ENCODE measurements around the gene TEAD4.

The TEAD4 gene

DNA sequence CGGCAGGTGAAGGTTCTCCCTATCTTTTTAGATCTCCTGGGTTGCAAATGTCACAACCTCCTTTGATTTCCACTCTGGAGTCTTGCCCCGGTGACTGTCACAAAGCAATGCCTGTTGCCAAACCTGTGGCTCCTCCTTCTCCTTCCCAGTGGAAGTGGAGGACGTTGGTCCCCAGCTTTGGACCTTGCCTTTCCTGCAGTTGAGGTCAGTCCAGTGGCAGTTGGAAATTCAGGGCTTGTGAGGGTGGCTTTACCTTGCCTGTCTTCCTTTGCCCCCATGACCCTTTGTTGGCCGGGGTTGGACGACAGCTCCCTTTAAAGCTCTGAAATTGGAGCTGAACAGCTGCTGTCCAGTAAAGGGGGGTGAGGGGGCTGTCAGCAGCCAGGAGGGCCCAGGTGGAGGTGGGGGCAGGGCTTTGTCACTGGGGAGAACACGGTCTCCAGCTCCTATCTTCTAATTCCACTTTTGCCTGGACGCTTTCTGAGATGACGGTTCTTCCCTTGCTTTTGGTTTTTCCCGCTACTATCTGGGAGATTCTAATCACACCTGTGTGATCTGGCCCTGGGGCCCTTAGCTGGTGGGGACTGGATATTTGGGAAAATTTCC lies 4.1 kb downstream of the TEAD4 start:
- CTCF ChIA-PET, result interaction anchor here (0.8 to 2.2 kb wide), 2 partner anchors 19 to 178 kb away, joined by 3 to 8 read pairs; no protein-coding TSS in a partner anchor
- no peak for DNase-seq (ENCODE audit: extremely low spot score)

DNA sequence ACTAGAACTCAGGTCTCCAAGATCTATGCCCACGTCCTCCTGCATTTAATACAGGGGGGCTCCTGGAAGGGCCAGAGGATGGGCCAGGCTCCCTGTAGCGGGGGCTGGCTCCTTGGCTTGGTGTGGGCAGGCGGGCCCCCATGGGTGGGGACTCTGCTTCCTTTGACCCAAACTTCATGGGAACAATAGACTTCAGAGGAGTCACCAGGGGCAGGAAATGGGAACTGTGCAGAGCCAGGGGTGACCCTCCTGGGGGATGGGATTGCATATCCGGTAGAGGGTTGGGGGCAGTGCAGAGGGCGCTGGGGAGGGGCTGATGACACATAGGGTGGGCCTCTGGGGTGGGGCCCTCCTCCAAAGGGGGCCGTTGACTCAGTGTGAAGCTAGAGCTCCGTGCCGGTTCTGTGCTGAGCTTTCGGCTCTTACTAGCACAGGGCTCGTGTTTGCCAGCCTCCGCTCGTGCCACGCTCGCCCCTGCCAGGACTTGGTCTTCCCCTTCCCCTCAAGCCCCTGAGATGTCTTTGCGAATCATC lies 4.6 kb downstream of the TEAD4 start:
- DNase-seq (ENCODE audit: extremely low spot score), result no peak
- POLR2A ChIA-PET, result no interaction called here
- CTCF ChIA-PET, result interaction anchor here (0.8 kb wide), 1 partner anchor 179 kb away, joined by 3 read pairs; no protein-coding TSS in a partner anchor
- TF ChIP-seq, protein P1, sequence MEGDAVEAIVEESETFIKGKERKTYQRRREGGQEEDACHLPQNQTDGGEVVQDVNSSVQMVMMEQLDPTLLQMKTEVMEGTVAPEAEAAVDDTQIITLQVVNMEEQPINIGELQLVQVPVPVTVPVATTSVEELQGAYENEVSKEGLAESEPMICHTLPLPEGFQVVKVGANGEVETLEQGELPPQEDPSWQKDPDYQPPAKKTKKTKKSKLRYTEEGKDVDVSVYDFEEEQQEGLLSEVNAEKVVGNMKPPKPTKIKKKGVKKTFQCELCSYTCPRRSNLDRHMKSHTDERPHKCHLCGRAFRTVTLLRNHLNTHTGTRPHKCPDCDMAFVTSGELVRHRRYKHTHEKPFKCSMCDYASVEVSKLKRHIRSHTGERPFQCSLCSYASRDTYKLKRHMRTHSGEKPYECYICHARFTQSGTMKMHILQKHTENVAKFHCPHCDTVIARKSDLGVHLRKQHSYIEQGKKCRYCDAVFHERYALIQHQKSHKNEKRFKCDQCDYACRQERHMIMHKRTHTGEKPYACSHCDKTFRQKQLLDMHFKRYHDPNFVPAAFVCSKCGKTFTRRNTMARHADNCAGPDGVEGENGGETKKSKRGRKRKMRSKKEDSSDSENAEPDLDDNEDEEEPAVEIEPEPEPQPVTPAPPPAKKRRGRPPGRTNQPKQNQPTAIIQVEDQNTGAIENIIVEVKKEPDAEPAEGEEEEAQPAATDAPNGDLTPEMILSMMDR (IDR thresholded peaks at IDR 0.05; ENCODE audit: control extremely low read depth, extremely low read depth, low read depth, missing control alignments), result no peak

More for the DNA sequence above, 4.1 kb downstream of the TEAD4 start:
- TF ChIP-seq, protein P1 (IDR thresholded peaks at IDR 0.05; ENCODE audit: control extremely low read depth, extremely low read depth, low read depth, missing control alignments), result no peak
- POLR2A ChIA-PET, result no interaction called here

DNA sequence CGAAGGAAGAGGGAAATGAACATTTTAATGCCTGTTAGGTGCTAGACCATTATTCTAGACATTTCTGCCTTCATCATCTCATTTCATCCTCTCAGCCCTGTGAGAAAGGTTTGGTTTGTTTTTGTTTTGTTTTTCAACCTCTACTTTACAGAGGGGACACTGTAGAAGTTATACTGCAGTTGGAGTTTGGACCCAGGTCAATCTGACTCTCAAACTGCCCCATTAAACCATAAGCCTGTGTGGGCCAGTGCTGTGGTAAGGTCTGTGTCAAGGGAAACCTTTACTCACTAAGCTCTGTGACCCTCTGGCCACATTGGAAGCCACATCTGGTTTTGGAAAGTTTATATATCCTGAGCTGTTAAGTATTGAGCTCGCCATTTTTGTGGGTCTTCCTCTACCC lies 8.5 kb downstream of the TEAD4 start:
- DNase-seq (ENCODE audit: extremely low spot score), result no peak
- ChIA-PET CTCF (no interaction called here), POLR2A (no interaction called here)
- TF ChIP-seq, protein P1 (IDR thresholded peaks at IDR 0.05; ENCODE audit: control extremely low read depth, extremely low read depth, low read depth, missing control alignments), result no peak

DNA sequence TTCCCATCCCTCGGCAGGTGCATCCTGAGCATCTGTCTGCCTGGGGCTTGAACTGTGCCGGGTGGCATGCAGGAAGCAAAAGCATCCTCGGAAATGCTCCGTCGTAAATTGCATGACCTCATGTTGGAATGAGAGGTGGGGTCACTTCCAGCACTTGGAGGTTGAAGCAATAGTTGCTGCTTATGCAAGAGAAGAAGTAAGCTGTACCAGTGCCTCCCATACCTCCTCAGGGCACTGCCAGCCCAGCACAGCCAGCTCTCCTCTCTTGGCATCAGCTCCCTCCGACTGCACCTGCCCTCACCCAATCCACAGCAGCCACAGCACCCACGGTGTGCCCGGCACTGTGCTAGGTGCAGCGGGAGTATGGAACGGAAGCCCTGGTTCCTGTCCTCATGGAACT lies 11.5 kb downstream of the TEAD4 start:
- ChIA-PET POLR2A (no interaction called here), CTCF (no interaction called here)
- TF ChIP-seq, protein P1 (IDR thresholded peaks at IDR 0.05; ENCODE audit: control extremely low read depth, extremely low read depth, low read depth, missing control alignments), result no peak
- DNase-seq (ENCODE audit: extremely low spot score), result no peak

DNA sequence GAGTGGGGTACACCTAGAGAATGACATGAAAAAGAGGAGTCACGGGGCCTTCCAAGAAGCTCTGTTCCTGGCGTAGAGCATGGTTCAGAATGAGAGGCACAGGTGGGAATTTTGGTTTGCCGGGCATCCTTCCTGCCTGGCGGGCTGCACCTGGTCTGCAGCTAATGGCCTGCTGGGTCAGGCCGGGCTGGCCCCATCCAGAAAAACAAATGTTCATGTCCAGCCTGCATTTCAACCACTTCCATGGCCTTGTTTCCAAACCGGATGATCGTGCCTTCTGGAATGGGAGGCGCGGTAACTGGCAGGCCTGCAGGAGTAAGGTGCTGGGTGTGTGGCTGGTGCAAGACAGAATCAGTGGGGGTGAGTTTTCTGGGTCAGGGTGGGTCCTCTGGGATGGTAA lies 14.4 kb downstream of the TEAD4 start:
- ChIA-PET CTCF (interaction anchor here (1.5 kb wide), 1 partner anchor 60 kb away, joined by 3 read pairs; no protein-coding TSS in a partner anchor), POLR2A (no interaction called here)
- TF ChIP-seq, protein P1 (IDR thresholded peaks at IDR 0.05; ENCODE audit: control extremely low read depth, extremely low read depth, low read depth, missing control alignments), result no peak
- no peak for DNase-seq (ENCODE audit: extremely low spot score)

DNA sequence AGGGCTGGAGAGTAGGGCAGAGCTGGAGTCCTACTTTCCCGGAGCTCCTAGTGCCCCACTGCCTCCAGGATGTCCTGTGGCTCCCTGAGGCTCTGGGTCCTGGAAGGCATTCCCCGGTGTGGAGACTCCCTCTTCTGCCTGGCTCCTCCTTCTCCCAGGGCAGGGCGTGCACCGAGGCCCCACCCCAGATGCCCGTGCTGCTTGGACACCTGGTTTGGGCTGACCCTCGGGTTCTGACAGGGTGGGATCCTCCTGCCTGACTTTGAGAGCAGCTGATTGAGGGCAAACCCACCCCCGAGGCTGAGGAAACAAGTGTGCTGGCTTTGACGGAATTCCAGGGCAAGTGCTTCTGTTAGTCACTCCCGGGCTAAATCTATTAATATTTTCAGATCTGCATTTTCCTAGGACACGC lies 15.4 kb downstream of the TEAD4 start:
- POLR2A ChIA-PET, result no interaction called here
- TF ChIP-seq, protein P1 (IDR thresholded peaks at IDR 0.05; ENCODE audit: control extremely low read depth, extremely low read depth, low read depth, missing control alignments), result no peak
- no peak for DNase-seq (ENCODE audit: extremely low spot score)
- CTCF ChIA-PET, result interaction anchor here (1.5 kb wide), 1 partner anchor 59 kb away, joined by 3 read pairs; no protein-coding TSS in a partner anchor

Measured in GM10248 (cell line).